Stimulated activated memory B cell treated with anti-CD40 and anti-IgM and Interleukin-4, amounts not matched to agents 10 μg/mL and 1 μg/mL and 100 μg/mL, for 72 hours (primary cell): ENCODE data around the gene SPSB4.
A peak's percentile ranks its signal among the peaks of the same experiment; 100 is the strongest.

Source experiments
- ATAC-seq: fragments of 150-1000 bp; cut with Tn5 transposase; 2 replicates; pipeline ENCODE4 v1.10.0; 2021
- H3K27ac Mint-ChIP-seq: one replicate; pipeline ENCODE4 v1.8.0; 2022; ENCODE audit warnings: mild to moderate bottlenecking, mixed read lengths
- H3K27me3 Mint-ChIP-seq: one replicate; pipeline ENCODE4 v1.8.0; 2022; ENCODE audit warnings: mixed read lengths
- H3K36me3 Mint-ChIP-seq: one replicate; pipeline ENCODE4 v1.8.0; 2022; ENCODE audit warnings: mixed read lengths
- H3K4me1 Mint-ChIP-seq: one replicate; pipeline ENCODE4 v1.8.0; 2022; ENCODE audit warnings: mixed read lengths
- H3K4me3 Mint-ChIP-seq: one replicate; pipeline ENCODE4 v1.8.0; 2022; ENCODE audit warnings: mild to moderate bottlenecking, moderate library complexity, mixed read lengths
- H3K9me3 Mint-ChIP-seq: one replicate; pipeline ENCODE4 v1.8.0; 2022; ENCODE audit warnings: mixed read lengths

SPSB4 gene

GRCh38 chr3:141152801-141153678 is 101.9 kb downstream of the SPSB4 start:
- H3K27ac Mint-ChIP-seq, result no peak overlapping the region

GRCh38 chr3:141153679-141153966 is 102.5 kb downstream of the SPSB4 start:
- Mint-ChIP-seq H3K27me3 (peaks cover 42% of the 10 kb centered on the region), H3K27ac (no peak overlapping the region), H3K4me1 (no peaks in the 10 kb centered on the region), H3K9me3 (peaks cover 2% of the 10 kb centered on the region), H3K36me3 (no peaks in the 10 kb centered on the region), H3K4me3 (no peak overlapping the region)
- no peak for ATAC-seq

More at GRCh38 chr3:141152801-141153678, 101.9 kb downstream of the SPSB4 start:
- Mint-ChIP-seq H3K27me3 (peaks cover 48% of the 10 kb centered on the region), H3K4me3 (no peak overlapping the region), H3K4me1 (no peaks in the 10 kb centered on the region), H3K9me3 (no peaks in the 10 kb centered on the region), H3K36me3 (no peaks in the 10 kb centered on the region)
- no peak for ATAC-seq

DNA sequence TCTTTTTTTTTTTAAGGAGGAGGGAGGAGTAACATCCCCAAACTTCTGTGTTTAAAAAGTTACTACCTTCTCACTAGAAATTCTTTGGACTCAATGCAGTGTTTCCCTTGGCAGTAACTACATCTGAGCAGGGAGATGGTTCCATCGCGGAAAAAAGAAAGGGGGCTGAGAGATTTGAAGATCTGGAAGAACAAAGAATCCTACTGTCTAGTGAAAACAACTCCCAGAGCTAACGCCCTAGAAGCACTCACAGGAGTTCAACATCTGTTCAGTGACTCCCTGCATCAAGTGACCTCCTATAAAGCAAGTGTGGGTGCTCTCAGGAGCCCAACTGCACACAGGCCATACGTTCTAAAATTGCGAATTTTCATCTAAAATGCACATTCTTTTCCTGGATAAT is 113.7 kb downstream of the SPSB4 start:
- Mint-ChIP-seq H3K27ac (no peak overlapping the region), H3K27me3 (peaks cover 17% of the 10 kb centered on the region), H3K9me3 (peaks cover 19% of the 10 kb centered on the region), H3K4me1 (no peaks in the 10 kb centered on the region), H3K4me3 (no peak overlapping the region), H3K36me3 (no peaks in the 10 kb centered on the region)
- no peak for ATAC-seq

DNA sequence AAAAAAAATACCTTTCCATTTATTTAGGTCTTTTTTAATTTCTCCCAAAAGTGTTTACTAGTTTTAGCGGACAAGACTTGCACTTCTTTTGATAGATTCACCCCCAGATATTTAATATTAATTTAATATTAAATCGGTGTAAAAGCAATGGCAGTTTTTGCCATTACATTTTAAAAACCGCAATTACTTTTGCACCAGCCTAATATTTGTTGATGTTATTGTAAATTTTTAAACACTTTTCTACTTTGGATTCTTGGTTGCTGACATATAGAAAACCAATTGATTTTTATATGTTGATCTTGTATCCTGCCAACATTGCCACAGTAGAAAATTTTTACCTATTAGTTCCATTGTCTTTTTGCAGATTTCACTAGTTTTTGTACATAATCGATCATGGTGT is 116.5 kb downstream of the SPSB4 start:
- Mint-ChIP-seq H3K9me3 (peaks cover 6% of the 10 kb centered on the region), H3K27me3 (peaks cover 14% of the 10 kb centered on the region), H3K4me1 (no peaks in the 10 kb centered on the region), H3K36me3 (no peaks in the 10 kb centered on the region), H3K4me3 (no peak overlapping the region), H3K27ac (no peak overlapping the region)
- ATAC-seq, result no peak

DNA sequence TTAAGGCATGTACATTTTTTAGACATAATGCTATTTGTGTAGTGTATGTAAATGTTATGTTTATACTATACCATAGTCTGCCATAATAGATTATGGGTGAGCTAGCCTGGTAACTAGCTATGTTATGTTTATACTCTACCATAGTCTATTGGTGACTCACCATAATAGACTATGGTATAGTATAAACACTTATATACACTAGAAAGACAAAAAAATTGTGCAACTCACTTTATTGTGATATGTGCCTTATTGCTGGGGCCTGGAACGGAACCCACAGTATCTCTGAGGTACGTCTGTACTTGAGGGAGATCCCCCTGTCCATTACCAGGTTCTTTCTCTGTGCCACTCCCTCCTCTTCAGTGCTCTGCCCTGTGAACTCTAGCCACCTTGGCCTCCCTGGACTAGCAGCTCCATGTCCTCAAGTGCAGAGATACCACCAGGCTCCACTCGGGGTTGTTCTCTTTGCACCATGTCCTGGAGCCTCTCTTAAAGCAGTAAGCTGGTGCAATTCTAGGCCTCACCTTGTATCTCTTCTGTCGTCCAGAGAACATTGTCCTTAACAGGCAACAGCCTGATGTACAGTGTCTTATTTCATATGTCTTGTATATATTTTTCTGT is 119.6 kb downstream of the SPSB4 start:
- peaks cover 3% of the 10 kb centered on the region for H3K9me3 Mint-ChIP-seq
- ATAC-seq, result peak; percentile 36
- H3K27ac Mint-ChIP-seq, result no peak overlapping the region
- H3K4me3 Mint-ChIP-seq, result no peak overlapping the region
- H3K27me3 Mint-ChIP-seq, result peaks cover 28% of the 10 kb centered on the region
- no peaks in the 10 kb centered on the region for H3K4me1 Mint-ChIP-seq
- H3K36me3 Mint-ChIP-seq, result no peaks in the 10 kb centered on the region

DNA sequence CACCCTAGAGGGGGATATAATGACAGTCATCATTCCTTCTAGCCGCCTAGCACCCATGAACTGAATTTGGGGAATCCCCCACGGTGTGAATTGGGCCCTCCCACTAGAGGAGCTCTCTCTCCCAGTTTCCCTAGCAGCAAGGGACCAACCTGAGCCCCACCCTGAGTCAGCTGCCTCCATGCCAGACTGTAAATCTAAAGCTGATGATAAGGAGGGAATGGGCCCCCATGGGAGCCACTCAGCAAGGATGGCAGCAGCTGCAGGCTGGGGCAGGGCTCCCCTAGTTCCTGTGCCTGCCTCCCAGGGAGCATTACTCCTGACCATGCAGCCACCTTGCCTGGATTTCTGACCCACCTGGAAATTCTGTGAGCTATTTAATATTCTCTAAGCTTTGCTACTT is 123.5 kb downstream of the SPSB4 start:
- peaks cover 37% of the 10 kb centered on the region for H3K27me3 Mint-ChIP-seq
- no peaks in the 10 kb centered on the region for H3K36me3 Mint-ChIP-seq
- H3K4me3 Mint-ChIP-seq, result no peak overlapping the region
- peaks cover 3% of the 10 kb centered on the region for H3K9me3 Mint-ChIP-seq
- H3K4me1 Mint-ChIP-seq, result no peaks in the 10 kb centered on the region
- no peak for ATAC-seq
- no peak overlapping the region for H3K27ac Mint-ChIP-seq

DNA sequence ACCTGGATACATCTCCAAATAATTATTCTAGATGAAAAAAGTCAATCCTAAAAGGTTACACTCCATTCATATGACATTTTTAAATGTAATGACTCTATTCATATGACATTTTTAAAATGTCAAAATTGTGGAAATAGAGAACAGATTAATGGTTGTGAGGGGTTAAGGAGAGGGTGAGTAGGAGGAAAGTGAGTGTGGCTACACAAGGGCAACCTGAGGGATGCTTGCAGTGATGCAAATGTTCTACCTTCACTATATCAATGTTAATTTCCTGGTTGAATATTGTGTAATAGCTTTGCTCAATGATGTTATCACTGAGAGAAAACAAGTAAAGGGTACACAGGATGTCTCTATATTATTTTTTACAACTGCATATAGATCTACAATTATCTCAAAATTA is 125.6 kb downstream of the SPSB4 start:
- Mint-ChIP-seq H3K36me3 (no peaks in the 10 kb centered on the region), H3K27me3 (peaks cover 31% of the 10 kb centered on the region), H3K4me1 (no peaks in the 10 kb centered on the region), H3K4me3 (no peak overlapping the region), H3K9me3 (peaks cover 9% of the 10 kb centered on the region), H3K27ac (no peak overlapping the region)
- no peak for ATAC-seq

DNA sequence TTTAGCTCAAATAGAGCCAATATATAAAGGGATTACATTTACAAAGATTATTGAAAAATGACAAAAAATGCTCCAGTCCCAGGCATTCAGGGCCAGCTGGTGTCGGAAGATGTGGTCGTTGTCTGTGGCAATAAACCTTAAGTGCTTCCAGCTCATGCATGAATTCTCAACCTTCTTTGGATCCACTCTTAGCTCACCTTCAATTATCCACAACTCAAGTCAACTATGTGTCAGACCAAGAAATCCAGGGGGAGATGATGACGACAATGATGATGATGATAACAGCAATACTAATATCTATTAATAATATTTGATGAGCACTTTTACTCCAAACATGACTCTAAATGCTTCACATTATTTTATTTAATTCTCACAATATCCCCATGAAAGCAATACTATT is 126.9 kb downstream of the SPSB4 start:
- H3K36me3 Mint-ChIP-seq, result no peaks in the 10 kb centered on the region
- no peak overlapping the region for H3K4me3 Mint-ChIP-seq
- H3K27ac Mint-ChIP-seq, result no peak overlapping the region
- H3K9me3 Mint-ChIP-seq, result peaks cover 9% of the 10 kb centered on the region
- peaks cover 38% of the 10 kb centered on the region for H3K27me3 Mint-ChIP-seq
- ATAC-seq, result no peak
- no peaks in the 10 kb centered on the region for H3K4me1 Mint-ChIP-seq

- H3K9me3 Mint-ChIP-seq, result peaks cover 9% of the 10 kb centered on the region
- H3K27ac Mint-ChIP-seq, result no peak overlapping the region
- no peaks in the 10 kb centered on the region for H3K4me1 Mint-ChIP-seq
- no peak for ATAC-seq
- no peak overlapping the region for H3K4me3 Mint-ChIP-seq
- no peaks in the 10 kb centered on the region for H3K36me3 Mint-ChIP-seq
- peaks cover 38% of the 10 kb centered on the region for H3K27me3 Mint-ChIP-seq
These were observed 127.4 kb downstream of the SPSB4 start for GRCh38 chr3:141178551-141178950.

- no peak for ATAC-seq
- Mint-ChIP-seq H3K4me1 (no peaks in the 10 kb centered on the region), H3K4me3 (no peak overlapping the region), H3K36me3 (no peaks in the 10 kb centered on the region), H3K27ac (no peak overlapping the region), H3K9me3 (peaks cover 9% of the 10 kb centered on the region), H3K27me3 (peaks cover 24% of the 10 kb centered on the region)
These were observed 128.8 kb downstream of the SPSB4 start for GRCh38 chr3:141179983-141180382.

GRCh38 chr3:141181196-141181595 is 130.0 kb downstream of the SPSB4 start:
- Mint-ChIP-seq H3K36me3 (no peaks in the 10 kb centered on the region), H3K4me1 (no peaks in the 10 kb centered on the region), H3K27ac (no peak overlapping the region), H3K27me3 (peaks cover 21% of the 10 kb centered on the region), H3K4me3 (no peak overlapping the region), H3K9me3 (peaks cover 9% of the 10 kb centered on the region)
- no peak for ATAC-seq

DNA sequence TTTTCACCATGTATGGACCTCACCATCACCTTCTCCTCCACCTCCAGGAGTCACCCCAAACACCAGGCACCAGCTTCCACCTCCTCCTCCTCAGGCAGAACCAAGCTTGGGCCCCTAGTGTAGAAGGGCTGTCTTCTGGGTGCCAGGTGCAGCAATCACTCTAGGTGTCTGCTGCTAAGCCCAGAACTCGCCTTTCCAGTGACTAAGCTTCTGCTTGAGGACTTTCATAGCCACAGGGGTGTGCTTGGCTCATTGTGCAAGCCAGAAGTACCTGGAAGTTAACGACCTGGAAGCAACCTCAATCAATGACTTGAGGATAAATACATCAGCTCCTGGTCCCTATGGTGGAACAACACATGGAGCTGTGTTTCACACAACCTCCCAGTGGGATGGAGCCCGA is 130.7 kb downstream of the SPSB4 start:
- no peaks in the 10 kb centered on the region for H3K36me3 Mint-ChIP-seq
- peaks cover 21% of the 10 kb centered on the region for H3K27me3 Mint-ChIP-seq
- no peak overlapping the region for H3K27ac Mint-ChIP-seq
- H3K9me3 Mint-ChIP-seq, result peaks cover 9% of the 10 kb centered on the region
- H3K4me1 Mint-ChIP-seq, result no peaks in the 10 kb centered on the region
- no peak overlapping the region for H3K4me3 Mint-ChIP-seq
- no peak for ATAC-seq

DNA sequence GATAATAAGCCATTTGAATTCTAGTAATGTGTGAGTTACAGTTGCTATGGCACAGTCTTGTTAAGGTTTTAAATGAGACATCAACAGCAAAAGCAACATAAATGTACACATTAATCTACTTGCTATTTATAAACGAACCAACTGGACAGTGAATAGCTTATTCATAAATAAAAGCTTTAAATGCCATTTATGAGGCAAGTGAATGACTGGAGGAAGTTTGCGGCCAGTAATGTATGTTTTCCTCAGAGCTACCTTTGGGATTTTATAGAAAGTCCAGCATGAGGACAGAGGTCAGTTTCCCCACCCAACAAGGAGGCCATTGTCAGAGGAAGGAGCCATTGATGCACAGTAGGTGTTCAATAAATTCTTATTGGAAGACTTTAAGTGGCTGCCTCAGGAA is 132.5 kb downstream of the SPSB4 start:
- peaks cover 9% of the 10 kb centered on the region for H3K9me3 Mint-ChIP-seq
- no peak overlapping the region for H3K4me3 Mint-ChIP-seq
- H3K36me3 Mint-ChIP-seq, result no peaks in the 10 kb centered on the region
- H3K27ac Mint-ChIP-seq, result no peak overlapping the region
- no peak for ATAC-seq
- H3K27me3 Mint-ChIP-seq, result peaks cover 12% of the 10 kb centered on the region
- H3K4me1 Mint-ChIP-seq, result no peaks in the 10 kb centered on the region

- Mint-ChIP-seq H3K27ac (no peak overlapping the region), H3K4me1 (no peaks in the 10 kb centered on the region), H3K36me3 (no peaks in the 10 kb centered on the region), H3K9me3 (peaks cover 8% of the 10 kb centered on the region), H3K27me3 (peaks cover 12% of the 10 kb centered on the region), H3K4me3 (no peak overlapping the region)
- ATAC-seq, result no peak
These were observed 133.3 kb downstream of the SPSB4 start for GRCh38 chr3:141184430-141184829.

GRCh38 chr3:141191097-141191749 is 140.1 kb downstream of the SPSB4 start:
- peaks cover 24% of the 10 kb centered on the region for H3K27me3 Mint-ChIP-seq
- H3K27ac Mint-ChIP-seq, result no peak overlapping the region
- H3K9me3 Mint-ChIP-seq, result no peaks in the 10 kb centered on the region
- peaks cover 9% of the 10 kb centered on the region for H3K4me1 Mint-ChIP-seq
- ATAC-seq, result no peak
- H3K36me3 Mint-ChIP-seq, result no peaks in the 10 kb centered on the region
- H3K4me3 Mint-ChIP-seq, result no peak overlapping the region

DNA sequence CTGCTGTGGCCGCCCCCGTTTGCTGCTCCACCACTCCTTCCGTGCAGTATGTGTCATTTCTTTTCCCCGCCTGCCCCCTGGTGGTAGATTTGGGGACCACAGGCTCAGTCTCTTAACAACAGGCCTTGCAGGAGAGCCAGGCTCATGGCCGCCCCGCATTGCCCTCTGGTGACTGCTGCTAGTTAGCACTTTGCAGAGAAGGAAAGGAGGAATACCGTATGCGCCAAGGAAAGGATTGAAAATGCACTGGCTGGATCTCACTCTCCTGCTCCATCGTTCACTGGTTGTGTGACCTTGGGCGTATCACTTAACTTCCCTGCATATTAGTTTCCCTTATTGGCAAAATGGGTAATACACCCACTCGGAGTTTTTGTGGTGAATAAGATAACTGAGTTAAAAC is 141.2 kb downstream of the SPSB4 start:
- peaks cover 35% of the 10 kb centered on the region for H3K27me3 Mint-ChIP-seq
- no peak overlapping the region for H3K4me3 Mint-ChIP-seq
- H3K36me3 Mint-ChIP-seq, result no peaks in the 10 kb centered on the region
- peak; percentile 98 for ATAC-seq
- H3K9me3 Mint-ChIP-seq, result no peaks in the 10 kb centered on the region
- peaks cover 9% of the 10 kb centered on the region for H3K4me1 Mint-ChIP-seq
- no peak overlapping the region for H3K27ac Mint-ChIP-seq
